HG02759 (cell line): ENCODE results near the gene KCNK2.
"Not testable (repeated sequence)": the region's sequence is repeated elsewhere in the genome, so short reads cannot be mapped to it uniquely, and the experiment has no call there.

Experiments
- ATAC-seq: cut with Tn5 transposase; IDR thresholded peaks from one replicate; pipeline ENCODE4 v1.9.1; 2021; ENCODE audit warnings: mild to moderate bottlenecking, moderate library complexity; ENCODE audit not compliant: unreplicated experiment

Gene KCNK2

GRCh38 chr1:215151841-215152549 lies 69.5 kb downstream of the KCNK2 start:
- ATAC-seq: no peak

DNA sequence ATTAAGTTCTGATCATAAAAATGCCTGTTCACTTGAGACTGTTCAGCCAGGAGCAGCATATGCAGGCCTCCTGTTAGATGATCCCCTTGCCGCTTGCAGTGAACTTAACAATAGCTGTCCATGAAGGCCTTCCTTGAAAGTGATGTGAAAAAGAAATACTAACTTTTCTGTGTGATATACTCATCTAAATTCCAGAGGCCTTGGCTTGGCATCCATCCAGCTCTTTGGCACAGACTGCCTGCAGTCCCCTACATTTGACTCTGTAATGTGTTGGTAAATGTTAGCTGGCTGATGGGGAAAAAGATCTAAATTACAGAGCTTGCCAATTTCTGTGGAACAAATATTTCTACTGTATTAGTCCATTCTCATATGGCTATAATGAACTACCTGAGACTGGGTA lies 73.7 kb downstream of the KCNK2 start:
- ATAC-seq: no peak

GRCh38 chr1:215160351-215160750 lies 77.8 kb downstream of the KCNK2 start:
- no peak for ATAC-seq

DNA sequence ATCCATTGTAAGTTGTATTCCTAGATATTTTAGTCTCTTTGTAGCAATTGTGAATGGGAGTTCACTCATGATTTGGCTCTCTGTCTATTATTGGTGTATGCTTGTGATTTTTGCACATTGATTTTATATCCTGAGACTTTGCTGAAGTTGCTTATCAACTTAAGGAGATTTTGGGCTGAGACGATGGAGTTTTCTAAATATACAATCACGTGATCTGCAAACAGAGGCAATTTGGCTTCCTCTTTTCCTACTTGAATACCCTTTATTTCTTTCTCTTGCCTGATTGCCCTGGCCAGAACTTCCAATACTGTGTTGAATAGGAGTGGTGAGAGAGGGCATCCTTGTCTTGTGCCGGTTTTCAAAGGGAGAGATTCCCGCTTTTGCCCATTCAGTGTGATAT lies 80.6 kb downstream of the KCNK2 start:
- ATAC-seq: not testable (repeated sequence)

- no peak for ATAC-seq
Observed at GRCh38 chr1:215166886-215167285, 84.3 kb downstream of the KCNK2 start.

GRCh38 chr1:215181518-215181917 lies 99.0 kb downstream of the KCNK2 start:
- ATAC-seq: no peak

DNA sequence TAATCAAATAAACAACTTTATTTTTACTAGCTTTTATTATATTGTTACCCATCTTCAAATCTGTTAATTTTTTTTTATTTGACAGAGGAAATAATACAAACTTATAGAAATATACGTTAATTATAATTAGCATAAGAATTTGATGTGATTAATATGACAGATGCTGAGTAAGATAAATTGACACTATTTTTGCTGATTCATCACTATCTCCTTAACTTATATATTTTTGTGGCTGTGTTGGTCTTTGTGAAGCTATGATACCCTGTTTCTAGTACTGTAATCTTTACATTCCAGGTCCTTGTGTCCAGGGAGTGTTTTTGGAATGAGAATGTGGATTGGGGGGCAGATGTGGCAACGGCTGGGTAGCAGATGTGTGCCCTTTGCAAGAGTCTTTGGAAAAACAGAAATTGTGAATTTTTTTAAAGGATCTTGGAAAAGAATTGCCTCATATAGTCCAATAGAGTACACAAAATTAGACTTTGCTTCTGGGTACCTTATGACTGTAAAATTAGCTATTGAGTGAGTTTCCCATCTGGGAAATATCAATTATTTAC lies 102.6 kb downstream of the KCNK2 start:
- no peak for ATAC-seq

GRCh38 chr1:215188302-215188950 lies 105.9 kb downstream of the KCNK2 start:
- no peak for ATAC-seq

GRCh38 chr1:215192306-215192705 lies 109.8 kb downstream of the KCNK2 start:
- no peak for ATAC-seq

- no peak for ATAC-seq
Observed at GRCh38 chr1:215198021-215198420, 115.5 kb downstream of the KCNK2 start.

GRCh38 chr1:215200121-215200520 lies 117.6 kb downstream of the KCNK2 start:
- ATAC-seq: no peak

GRCh38 chr1:215201283-215201682 lies 118.7 kb downstream of the KCNK2 start:
- no peak for ATAC-seq

DNA sequence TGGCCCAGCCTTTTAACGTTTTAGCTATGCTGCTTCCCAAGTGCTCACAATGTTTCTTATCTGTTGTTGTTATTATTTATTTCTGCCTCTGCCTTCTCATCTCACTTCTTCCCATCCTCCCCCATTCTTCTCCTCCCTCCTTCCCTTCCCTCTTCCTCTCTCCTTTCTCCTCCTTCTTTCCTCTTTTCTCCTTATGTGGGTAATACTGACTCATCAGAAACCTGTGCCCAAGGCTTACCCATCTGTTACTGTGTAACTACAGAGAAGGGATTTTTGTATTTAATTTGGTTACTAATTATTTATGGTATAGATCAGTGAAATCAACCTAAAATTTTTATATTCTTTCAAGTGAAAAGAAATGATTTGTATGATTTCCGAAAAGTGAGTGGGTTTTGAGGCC lies 120.3 kb downstream of the KCNK2 start:
- no peak for ATAC-seq

DNA sequence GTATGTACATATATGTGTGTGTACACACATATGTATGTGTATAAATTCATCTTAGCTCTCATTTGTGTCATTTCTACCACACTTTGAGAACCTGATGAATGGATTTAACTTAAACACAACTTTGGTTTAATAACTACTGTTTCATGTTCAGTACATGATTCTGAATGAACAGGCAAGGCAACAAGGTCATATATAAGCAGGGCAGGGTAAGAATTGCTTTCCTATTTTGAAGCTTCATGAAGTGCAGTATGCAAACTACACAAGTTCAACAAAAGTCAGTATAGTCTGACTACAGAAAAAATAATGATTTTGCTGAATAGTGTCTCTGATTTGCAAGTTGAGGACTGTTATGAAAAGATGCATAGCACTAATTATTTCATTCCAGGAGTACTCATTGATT lies 127.6 kb downstream of the KCNK2 start:
- ATAC-seq: no peak

DNA sequence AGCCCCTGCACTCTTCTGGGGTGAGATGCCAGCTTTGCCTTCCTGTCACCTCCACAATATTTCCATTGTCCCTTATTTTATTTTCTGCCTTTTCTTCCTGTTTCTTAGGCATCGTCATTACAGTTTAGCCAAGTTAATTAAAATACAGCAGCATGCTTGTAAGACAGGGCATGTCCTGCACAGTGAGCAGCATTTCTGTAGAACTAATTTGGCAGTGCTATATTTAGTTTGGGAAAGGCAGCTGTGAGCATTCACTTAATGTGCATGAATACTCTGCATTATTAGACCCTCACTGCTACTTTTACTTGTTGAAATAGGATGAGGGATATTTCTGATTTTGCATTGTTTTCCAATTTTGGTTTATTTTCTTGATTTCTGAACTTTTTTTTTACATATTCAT lies 133.3 kb downstream of the KCNK2 start:
- no peak for ATAC-seq

DNA sequence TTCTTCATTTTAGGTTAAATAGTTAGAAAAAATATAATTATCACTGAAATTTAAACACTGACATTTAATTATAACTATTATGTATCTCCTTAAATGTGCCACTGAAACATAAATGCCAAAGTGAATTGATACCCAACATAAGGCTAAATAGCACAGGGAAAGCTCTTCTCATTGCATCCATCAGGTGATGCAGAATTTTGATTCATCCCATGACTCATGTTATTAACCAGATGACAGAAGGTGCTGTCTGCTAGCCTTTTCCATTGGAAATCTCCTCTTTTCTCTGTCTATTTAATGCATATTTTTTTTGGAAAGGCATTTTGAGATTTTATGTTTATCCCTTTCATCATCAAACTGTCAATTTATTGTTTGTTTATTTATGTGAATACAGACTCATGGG lies 136.8 kb downstream of the KCNK2 start:
- ATAC-seq: no peak

- ATAC-seq: no peak
Observed at GRCh38 chr1:215220346-215220745, 137.8 kb downstream of the KCNK2 start.

- no peak for ATAC-seq
Observed at GRCh38 chr1:215226757-215227156, 144.2 kb downstream of the KCNK2 start.

DNA sequence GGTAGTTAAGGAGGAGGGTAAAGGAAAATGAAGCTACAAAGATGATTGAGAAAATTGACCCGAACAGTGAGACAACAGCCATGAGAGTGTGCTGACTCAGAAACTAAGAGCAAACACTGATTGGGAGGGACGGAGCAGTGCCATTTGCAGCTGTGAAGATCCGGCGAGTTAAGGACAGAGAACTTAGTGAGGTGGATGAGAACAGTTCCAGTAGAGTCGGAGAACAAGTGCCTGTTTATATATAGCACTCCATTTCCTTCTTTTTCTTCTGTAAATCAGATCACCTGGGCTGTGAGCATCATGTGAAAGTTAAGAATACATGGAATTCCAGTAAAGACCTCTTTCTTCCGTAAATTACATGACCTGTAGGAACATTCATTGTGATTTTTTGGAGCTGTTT lies 145.7 kb downstream of the KCNK2 start:
- ATAC-seq: no peak

GRCh38 chr1:215241451-215241850 lies 158.9 kb downstream of the KCNK2 start:
- ATAC-seq: no peak

- ATAC-seq: no peak
Observed at GRCh38 chr1:215243345-215244054, 161.0 kb downstream of the KCNK2 start.

DNA sequence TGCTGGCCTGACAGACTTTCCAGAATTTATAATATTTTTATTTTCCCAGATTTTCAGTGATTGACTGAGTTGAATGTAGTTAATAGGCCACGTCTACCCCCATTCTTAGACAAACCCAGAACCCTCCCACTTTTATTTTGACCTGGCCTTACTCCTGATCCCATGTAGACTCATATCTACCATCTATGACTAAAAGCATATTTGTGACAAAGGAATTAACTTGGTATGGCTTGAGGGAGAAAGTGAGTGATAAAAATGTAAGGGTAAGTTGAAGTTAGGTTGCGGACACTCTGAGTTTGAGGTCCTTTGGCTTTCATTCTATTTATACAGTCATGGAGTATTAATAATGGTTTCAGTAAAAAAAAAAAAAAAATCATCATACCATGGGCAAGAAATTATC lies 168.4 kb downstream of the KCNK2 start:
- no peak for ATAC-seq
